Sigmoid colon (tissue), 4 donors: ENCODE data around the gene SPAST.
"Not testable (repeated sequence)": the region's sequence is repeated elsewhere in the genome, so short reads cannot be mapped to it uniquely, and the experiment has no call there.

Source experiments
- EP300 ChIP-seq, 4 donors: sonication (generic); formaldehyde crosslinking; IDR thresholded peaks; one replicate each; pipeline ENCODE4 v1.6.1; 2017; ENCODE audit warnings: antibody characterized with exemption in 4 of 4
- POLR2A ChIP-seq, 2 donors: fragments of 450-650 bp; IDR thresholded peaks; one replicate each; pipeline ENCODE4 v1.6.1; 2016; ENCODE audit warnings: antibody characterized with exemption in 2 of 2, mild to moderate bottlenecking in 2 of 2, moderate library complexity in 2 of 2
- TF ChIP-seq, protein P1 (sequence below), 4 experiments: fragments of 450-650 bp in 3 of 4; fragments of 200-600 bp in 1 of 4; IDR thresholded peaks; one replicate each; pipeline ENCODE4 v1.5.1; 2016 to 2019; ENCODE audit warnings: antibody characterized with exemption in 4 of 4, mild to moderate bottlenecking in 3 of 4, moderate library complexity in 2 of 4

DNA sequence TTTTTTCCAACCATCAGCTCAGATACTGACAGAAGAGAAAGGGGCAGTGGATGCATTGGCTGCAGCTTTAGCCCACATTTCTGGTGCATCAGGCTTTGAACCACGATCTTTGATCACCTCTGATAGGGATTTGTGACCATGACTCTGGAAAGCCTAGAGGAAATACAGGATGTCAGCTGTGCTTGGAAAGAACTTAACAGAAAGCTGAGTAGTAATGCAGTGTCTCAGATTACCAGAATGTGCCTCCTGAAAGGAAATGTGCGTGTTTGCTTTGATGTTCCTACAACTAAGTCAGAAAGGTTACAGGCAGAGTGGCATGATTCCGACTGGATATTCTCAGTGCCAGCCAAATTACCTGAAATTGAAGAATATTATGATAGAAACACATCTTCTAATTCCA is 140.1 kb downstream of the SPAST start:
- TF ChIP-seq, protein P1, sequence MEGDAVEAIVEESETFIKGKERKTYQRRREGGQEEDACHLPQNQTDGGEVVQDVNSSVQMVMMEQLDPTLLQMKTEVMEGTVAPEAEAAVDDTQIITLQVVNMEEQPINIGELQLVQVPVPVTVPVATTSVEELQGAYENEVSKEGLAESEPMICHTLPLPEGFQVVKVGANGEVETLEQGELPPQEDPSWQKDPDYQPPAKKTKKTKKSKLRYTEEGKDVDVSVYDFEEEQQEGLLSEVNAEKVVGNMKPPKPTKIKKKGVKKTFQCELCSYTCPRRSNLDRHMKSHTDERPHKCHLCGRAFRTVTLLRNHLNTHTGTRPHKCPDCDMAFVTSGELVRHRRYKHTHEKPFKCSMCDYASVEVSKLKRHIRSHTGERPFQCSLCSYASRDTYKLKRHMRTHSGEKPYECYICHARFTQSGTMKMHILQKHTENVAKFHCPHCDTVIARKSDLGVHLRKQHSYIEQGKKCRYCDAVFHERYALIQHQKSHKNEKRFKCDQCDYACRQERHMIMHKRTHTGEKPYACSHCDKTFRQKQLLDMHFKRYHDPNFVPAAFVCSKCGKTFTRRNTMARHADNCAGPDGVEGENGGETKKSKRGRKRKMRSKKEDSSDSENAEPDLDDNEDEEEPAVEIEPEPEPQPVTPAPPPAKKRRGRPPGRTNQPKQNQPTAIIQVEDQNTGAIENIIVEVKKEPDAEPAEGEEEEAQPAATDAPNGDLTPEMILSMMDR (IDR thresholded peaks at IDR 0.05) = not testable (repeated sequence)
- not testable (repeated sequence) for TF ChIP-seq EP300, POLR2A (IDR thresholded peaks at IDR 0.05)
